ENCODE data around the gene STAT5A. TPM values are rescaled to one million over a fixed set of nuclear protein-coding genes. Genes with fewer than 3 reads are reported as not detected.

Gene STAT5A
- polyA plus RNA-seq, 1 donor (not counting 4 experiments of a cell fraction or from before 2014, with no cell fraction given), result 0.51 TPM

- H2AFZ ChIP-seq (ENCODE audit: control insufficient read depth, low read length), result no peak overlapping the region
- no peak overlapping the region for H3K4me2 ChIP-seq (ENCODE audit: control insufficient read depth, extremely low read depth, insufficient read depth, low read depth, low read length)
- no peaks in the 10 kb centered on the region for H4K20me1 ChIP-seq (ENCODE audit: control insufficient read depth, extremely low read depth, insufficient read depth, low read length)
- no peak for DNase-seq (ENCODE audit: low read depth, low spot score)
- no peak for FAIRE-seq
- H3K4me1 ChIP-seq (ENCODE audit: control insufficient read depth, extremely low read depth, insufficient read depth, low read length), result peaks cover 14% of the 10 kb centered on the region
- H3K79me2 ChIP-seq (ENCODE audit: control insufficient read depth, insufficient read depth, low read length), result no peaks in the 10 kb centered on the region
- no peak overlapping the region for H3K27ac ChIP-seq (ENCODE audit: control insufficient read depth, insufficient read depth, low read length)
- dilution Hi-C loops (cut with MboI; ENCODE audit: extremely low pct_ligation_motif_present, low sequenced_read_pairs), result no loop called here
- H3K9me3 ChIP-seq (ENCODE audit: control insufficient read depth, low read depth, low read length), result no peaks in the 10 kb centered on the region
- no peak overlapping the region for H3K4me3 ChIP-seq (ENCODE audit: control insufficient read depth in 2 of 3, extremely low read depth in 1 of 3, insufficient read depth in 2 of 3, low read depth in 1 of 3, low read length in 3 of 3)
- peaks cover 29% of the 10 kb centered on the region for H3K27me3 ChIP-seq (ENCODE audit: control insufficient read depth, extremely low read depth, insufficient read depth, low read length)
- H3K9ac ChIP-seq (ENCODE audit: control insufficient read depth, extremely low read depth, insufficient read depth, low read length), result no peak overlapping the region
- no peaks in the 10 kb centered on the region for H3K9me1 ChIP-seq (ENCODE audit: control insufficient read depth, extremely low read depth, insufficient read depth, low read length)
- no peaks in the 10 kb centered on the region for H3K36me3 ChIP-seq (ENCODE audit: control insufficient read depth in 2 of 2, extremely low read depth in 1 of 2, insufficient read depth in 2 of 2, low read length in 2 of 2)
- TF ChIP-seq EZH2 (IDR thresholded peaks at IDR 0.05; ENCODE audit: low read length), result no peak
Observed at GRCh38 chr17:42291129-42291528, 2.8 kb downstream of the STAT5A start.

- H3K27me3 ChIP-seq (ENCODE audit: control insufficient read depth, extremely low read depth, insufficient read depth, low read length), result peaks cover 5% of the 10 kb centered on the region
- H3K4me3 ChIP-seq (ENCODE audit: control insufficient read depth in 2 of 3, extremely low read depth in 1 of 3, insufficient read depth in 2 of 3, low read depth in 1 of 3, low read length in 3 of 3), result no peak overlapping the region
- FAIRE-seq (no peak), DNase-seq (ENCODE audit: low read depth, low spot score) (no peak)
- no peaks in the 10 kb centered on the region for H4K20me1 ChIP-seq (ENCODE audit: control insufficient read depth, extremely low read depth, insufficient read depth, low read length)
- no peaks in the 10 kb centered on the region for H3K4me1 ChIP-seq (ENCODE audit: control insufficient read depth, extremely low read depth, insufficient read depth, low read length)
- no peak overlapping the region for H3K27ac ChIP-seq (ENCODE audit: control insufficient read depth, insufficient read depth, low read length)
- no peak overlapping the region for H3K4me2 ChIP-seq (ENCODE audit: control insufficient read depth, extremely low read depth, insufficient read depth, low read depth, low read length)
- H3K9me1 ChIP-seq (ENCODE audit: control insufficient read depth, extremely low read depth, insufficient read depth, low read length), result no peaks in the 10 kb centered on the region
- dilution Hi-C loops (cut with MboI; ENCODE audit: extremely low pct_ligation_motif_present, low sequenced_read_pairs), result no loop called here
- TF ChIP-seq EZH2 (IDR thresholded peaks at IDR 0.05; ENCODE audit: low read length) (no peak), CTCF (optimal IDR thresholded peaks at IDR 0.05 in 1 of 3, IDR thresholded peaks at IDR 0.05 in 1 of 3, conservative IDR thresholded peaks at IDR 0.05 in 1 of 3; ENCODE audit: extremely low read depth in 1 of 3, insufficient read depth in 2 of 3, low read length in 3 of 3) (no peak)
- H2AFZ ChIP-seq (ENCODE audit: control insufficient read depth, low read length), result no peak overlapping the region
- no peaks in the 10 kb centered on the region for H3K79me2 ChIP-seq (ENCODE audit: control insufficient read depth, insufficient read depth, low read length)
- H3K9me3 ChIP-seq (ENCODE audit: control insufficient read depth, low read depth, low read length), result no peaks in the 10 kb centered on the region
- no peaks in the 10 kb centered on the region for H3K36me3 ChIP-seq (ENCODE audit: control insufficient read depth in 2 of 2, extremely low read depth in 1 of 2, insufficient read depth in 2 of 2, low read length in 2 of 2)
- no peak overlapping the region for H3K9ac ChIP-seq (ENCODE audit: control insufficient read depth, extremely low read depth, insufficient read depth, low read length)
Observed at GRCh38 chr17:42294469-42295398, 6.4 kb downstream of the STAT5A start.
